Keratinocyte (primary cell): Measurements from ENCODE around the gene SP140. TPM values are rescaled to one million over a fixed set of nuclear protein-coding genes. Genes with fewer than 3 reads are reported as not detected.
A peak's percentile ranks its signal among the peaks of the same experiment; 100 is the strongest.

Experiments used
- DNase-seq: peaks from one replicate; pipeline ENCODE4 v3.0.0-alpha.2; 2011; ENCODE audit warnings: low read depth, missing footprints, low spot score
- FAIRE-seq: peaks from 2 replicates; lab custom pipeline; 2011; peaks lifted over from hg19 to GRCh38; lab: Jason Lieb, UNC
- H2AFZ ChIP-seq: 2 replicates; pipeline ENCODE4 v1.6.0; 2012; ENCODE audit warnings: low read length, control low read depth, inconsistent platforms; ENCODE audit not compliant: control insufficient read depth
- H3K27ac ChIP-seq: 2 replicates; pipeline ENCODE4 v1.5.1; 2011; ENCODE audit warnings: low read length; ENCODE audit not compliant: control insufficient read depth, insufficient read depth
- H3K27me3 ChIP-seq: 3 replicates; pipeline ENCODE4 v1.6.0; 2011; ENCODE audit warnings: low read length; ENCODE audit not compliant: control insufficient read depth, insufficient read depth; ENCODE audit errors: extremely low read depth
- H3K36me3 ChIP-seq, 2 experiments: 2 replicates in 1 of 2; 3 replicates in 1 of 2; pipeline ENCODE4 v1.5.1; 2011; ENCODE audit warnings: low read length in 2 of 2, mild to moderate bottlenecking in 1 of 2; ENCODE audit not compliant: control insufficient read depth in 2 of 2, insufficient read depth in 2 of 2; ENCODE audit errors: extremely low read depth in 1 of 2
- H3K4me1 ChIP-seq: 3 replicates; pipeline ENCODE4 v1.5.1; 2011; ENCODE audit warnings: low read length; ENCODE audit not compliant: control insufficient read depth, insufficient read depth; ENCODE audit errors: extremely low read depth
- H3K4me2 ChIP-seq: 3 replicates; pipeline ENCODE4 v1.6.0; 2011; ENCODE audit warnings: low read depth, low read length; ENCODE audit not compliant: control insufficient read depth, insufficient read depth; ENCODE audit errors: extremely low read depth
- H3K4me3 ChIP-seq, 3 experiments: fragments of 200-600 bp in 1 of 3; sonication (generic) in 1 of 3; 2 replicates in 2 of 3; 3 replicates in 1 of 3; pipeline ENCODE4 v1.5.1; 2011 to 2016; ENCODE audit warnings: low read length in 3 of 3, mild to moderate bottlenecking in 3 of 3, control low read depth in 2 of 3, inconsistent platforms in 1 of 3, low read depth in 1 of 3, mixed read lengths in 1 of 3, mixed run types in 1 of 3, moderate library complexity in 1 of 3; ENCODE audit not compliant: control insufficient read depth in 2 of 3, insufficient read depth in 2 of 3; ENCODE audit errors: extremely low read depth in 1 of 3
- H3K79me2 ChIP-seq: 2 replicates; pipeline ENCODE4 v1.6.0; 2012; ENCODE audit warnings: low read length; ENCODE audit not compliant: control insufficient read depth, insufficient read depth
- H3K9ac ChIP-seq: 3 replicates; pipeline ENCODE4 v1.6.0; 2011; ENCODE audit warnings: low read length; ENCODE audit not compliant: control insufficient read depth, insufficient read depth; ENCODE audit errors: extremely low read depth
- H3K9me1 ChIP-seq: 3 replicates; pipeline ENCODE4 v1.6.0; 2011; ENCODE audit warnings: low read length; ENCODE audit not compliant: control insufficient read depth, insufficient read depth; ENCODE audit errors: extremely low read depth
- H3K9me3 ChIP-seq: 2 replicates; pipeline ENCODE4 v1.5.1; 2012; ENCODE audit warnings: low read depth, low read length; ENCODE audit not compliant: control insufficient read depth
- H4K20me1 ChIP-seq: 3 replicates; pipeline ENCODE4 v1.6.0; 2011; ENCODE audit warnings: low read length; ENCODE audit not compliant: control insufficient read depth, insufficient read depth; ENCODE audit errors: extremely low read depth
- EZH2 ChIP-seq: IDR thresholded peaks from one replicate; pipeline ENCODE4 v1.6.1; 2012; ENCODE audit warnings: inconsistent platforms, mild to moderate bottlenecking, low read length, moderate library complexity
- dilution Hi-C: fragments of 300-500 bp; cut with MboI; formaldehyde crosslinking; loops from one replicate; pipeline ENCODE4 v1.7.0; 2020; ENCODE audit warnings: low sequenced_read_pairs; ENCODE audit not compliant: extremely low pct_ligation_motif_present
- polyA plus RNA-seq, 5 experiments: library from polyadenylated mRNA; depleted of rRNA in 3 of 5; stranded (reverse) in 3 of 5; stranded (forward) in 1 of 5; unstranded in 1 of 5; fragments of >200 nt; gene quantifications; 1 replicate in 1 of 5; 2 replicates in 3 of 5; 3 replicates in 1 of 5; pipeline versions ENCODE4 v1.2.1 to v1.2.3, GENCODE V29; 2011 to 2012; ENCODE audit warnings: missing spikeins in 2 of 5, low read depth in 1 of 5, low replicate concordance in 1 of 5
- TF ChIP-seq, protein P1 (sequence below), 3 experiments: IDR thresholded peaks in 1 of 3; conservative IDR thresholded peaks in 1 of 3; optimal IDR thresholded peaks in 1 of 3; 2 replicates in 2 of 3; 3 replicates in 1 of 3; pipeline versions ENCODE3 to v1.5.1; 2011; ENCODE audit warnings: low read length in 3 of 3, mild to moderate bottlenecking in 3 of 3, moderate library complexity in 2 of 3, control low read depth in 1 of 3, inconsistent platforms in 1 of 3; ENCODE audit not compliant: insufficient read depth in 2 of 3; ENCODE audit errors: extremely low read depth in 1 of 3

SP140 gene
- polyA plus RNA-seq, 1 donor (not counting 4 experiments of a cell fraction or from before 2014, with no cell fraction given) = 1.2 TPM

- Histone ChIP-seq H3K9ac (no peak overlapping the region), H3K4me1 (peaks cover 23% of the 10 kb centered on the region), H3K36me3 (no peaks in the 10 kb centered on the region), H3K9me3 (no peaks in the 10 kb centered on the region), H3K27me3 (no peaks in the 10 kb centered on the region), H4K20me1 (no peaks in the 10 kb centered on the region), H3K79me2 (peaks cover under 1% of the 10 kb centered on the region), H2AFZ (no peak overlapping the region), H3K4me3 (no peak overlapping the region), H3K27ac (no peak overlapping the region), H3K9me1 (no peaks in the 10 kb centered on the region), H3K4me2 (no peak overlapping the region)
- dilution Hi-C loops = no loop called here
- FAIRE-seq = peak; percentile 20
- no peak for TF ChIP-seq EZH2
- TF ChIP-seq, protein P1, sequence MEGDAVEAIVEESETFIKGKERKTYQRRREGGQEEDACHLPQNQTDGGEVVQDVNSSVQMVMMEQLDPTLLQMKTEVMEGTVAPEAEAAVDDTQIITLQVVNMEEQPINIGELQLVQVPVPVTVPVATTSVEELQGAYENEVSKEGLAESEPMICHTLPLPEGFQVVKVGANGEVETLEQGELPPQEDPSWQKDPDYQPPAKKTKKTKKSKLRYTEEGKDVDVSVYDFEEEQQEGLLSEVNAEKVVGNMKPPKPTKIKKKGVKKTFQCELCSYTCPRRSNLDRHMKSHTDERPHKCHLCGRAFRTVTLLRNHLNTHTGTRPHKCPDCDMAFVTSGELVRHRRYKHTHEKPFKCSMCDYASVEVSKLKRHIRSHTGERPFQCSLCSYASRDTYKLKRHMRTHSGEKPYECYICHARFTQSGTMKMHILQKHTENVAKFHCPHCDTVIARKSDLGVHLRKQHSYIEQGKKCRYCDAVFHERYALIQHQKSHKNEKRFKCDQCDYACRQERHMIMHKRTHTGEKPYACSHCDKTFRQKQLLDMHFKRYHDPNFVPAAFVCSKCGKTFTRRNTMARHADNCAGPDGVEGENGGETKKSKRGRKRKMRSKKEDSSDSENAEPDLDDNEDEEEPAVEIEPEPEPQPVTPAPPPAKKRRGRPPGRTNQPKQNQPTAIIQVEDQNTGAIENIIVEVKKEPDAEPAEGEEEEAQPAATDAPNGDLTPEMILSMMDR (optimal IDR thresholded peaks at IDR 0.05 in 1 of 3, IDR thresholded peaks at IDR 0.05 in 1 of 3, conservative IDR thresholded peaks at IDR 0.05 in 1 of 3; ENCODE audit: extremely low read depth in 1 of 3, insufficient read depth in 2 of 3, low read length in 3 of 3) = no peak
- no peak for DNase-seq
Observed at GRCh38 chr2:230224458-230224857, 1.1 kb upstream of the SP140 start.

DNA sequence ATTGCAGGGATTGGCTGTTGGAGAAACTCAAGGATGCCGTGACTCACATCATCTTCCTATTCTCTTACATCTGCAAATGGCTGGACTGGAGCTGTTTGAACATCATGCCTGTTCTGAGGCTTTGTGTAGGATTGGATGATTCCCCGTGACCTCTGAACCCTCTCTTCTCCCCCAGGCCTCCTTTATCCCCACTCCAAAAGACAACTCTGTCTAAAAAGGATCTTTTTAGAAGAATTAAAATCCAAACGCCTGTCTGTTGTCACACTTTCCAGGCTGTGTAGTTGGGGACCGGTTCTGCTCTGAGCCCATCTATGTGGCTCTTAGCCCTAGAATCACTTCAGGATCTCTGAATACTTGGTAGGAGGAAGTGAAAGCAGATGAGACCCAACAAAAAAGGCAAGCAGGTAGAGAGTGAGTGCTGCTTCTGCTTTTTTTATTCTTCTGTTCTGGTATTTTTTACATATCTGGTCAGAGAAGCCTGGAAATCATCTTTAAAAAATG is 565 bp downstream of the SP140 start:
- dilution Hi-C loops = no loop called here
- no peaks in the 10 kb centered on the region for H3K9me3 ChIP-seq
- peaks cover 25% of the 10 kb centered on the region for H3K4me1 ChIP-seq
- no peaks in the 10 kb centered on the region for H3K36me3 ChIP-seq
- no peak overlapping the region for H2AFZ ChIP-seq
- H3K9me1 ChIP-seq = no peaks in the 10 kb centered on the region
- FAIRE-seq (no peak), DNase-seq (no peak)
- H3K27ac ChIP-seq = no peak overlapping the region
- H3K79me2 ChIP-seq = no peaks in the 10 kb centered on the region
- no peaks in the 10 kb centered on the region for H4K20me1 ChIP-seq
- no peak overlapping the region for H3K4me3 ChIP-seq
- TF ChIP-seq, protein P1 (optimal IDR thresholded peaks at IDR 0.05 in 1 of 3, IDR thresholded peaks at IDR 0.05 in 1 of 3, conservative IDR thresholded peaks at IDR 0.05 in 1 of 3; ENCODE audit: extremely low read depth in 1 of 3, insufficient read depth in 2 of 3, low read length in 3 of 3) = no peak
- no peak overlapping the region for H3K4me2 ChIP-seq
- H3K9ac ChIP-seq = no peak overlapping the region
- no peaks in the 10 kb centered on the region for H3K27me3 ChIP-seq
